Activated CD4-positive, CD25-positive, alpha-beta regulatory T cell treated with anti-CD3 and anti-CD28 coated beads, Interleukin-2, amount 50 U/mL, for 16 hours (primary cell): Measurements from ENCODE around the gene LRTM1.

Experiments
- DNase-seq: peaks from one replicate; pipeline ENCODE4 v3.0.0-alpha.2; 2020; ENCODE audit warnings: low read depth, low spot score

Gene LRTM1

DNA sequence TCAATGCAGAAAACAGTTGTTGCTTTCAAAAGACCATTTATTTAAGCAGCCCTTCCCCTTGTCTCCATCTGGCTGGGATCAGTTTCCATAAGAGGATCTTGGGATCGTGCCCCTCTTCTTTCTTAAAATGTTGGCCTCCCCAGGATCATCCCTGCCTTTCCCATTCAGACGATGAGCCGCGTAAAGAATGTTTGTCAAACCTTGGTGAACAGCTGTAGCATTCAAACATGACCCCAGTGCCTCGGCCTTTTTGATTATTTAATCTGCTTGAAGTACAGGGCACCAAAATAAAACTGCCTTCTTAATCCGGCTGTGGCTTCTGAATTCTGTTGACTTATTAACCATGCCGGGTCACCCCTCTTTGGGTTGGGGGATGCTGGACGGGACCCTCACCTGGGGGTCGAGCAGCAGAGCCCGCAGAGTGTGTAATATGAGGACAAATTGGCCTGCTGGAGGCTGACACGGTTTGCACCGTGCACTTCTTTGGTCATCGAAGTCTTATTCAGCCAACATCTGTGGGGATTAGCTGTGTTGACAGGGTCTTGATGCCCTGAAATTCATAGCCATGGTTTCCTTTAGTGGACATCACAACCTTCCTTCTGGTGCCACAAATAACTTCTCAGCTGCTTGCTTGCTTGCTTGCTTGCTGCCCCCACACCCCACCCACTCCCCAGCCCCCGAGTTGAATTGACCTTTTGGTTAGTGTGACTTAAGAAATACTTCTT is at the start of gene LRTM1:
LRTM1 (minus strand) TSS at position 14 of the 725 bp plus-strand sequence. CDS start 148 bp downstream, outside the sequence.
- DNase-seq, result no peak

GRCh38 chr3:54977439-54977838 is 49.6 kb upstream of the LRTM1 start:
- DNase-seq, result no peak

GRCh38 chr3:54970895-54971294 is 43.0 kb upstream of the LRTM1 start:
- no peak for DNase-seq

DNA sequence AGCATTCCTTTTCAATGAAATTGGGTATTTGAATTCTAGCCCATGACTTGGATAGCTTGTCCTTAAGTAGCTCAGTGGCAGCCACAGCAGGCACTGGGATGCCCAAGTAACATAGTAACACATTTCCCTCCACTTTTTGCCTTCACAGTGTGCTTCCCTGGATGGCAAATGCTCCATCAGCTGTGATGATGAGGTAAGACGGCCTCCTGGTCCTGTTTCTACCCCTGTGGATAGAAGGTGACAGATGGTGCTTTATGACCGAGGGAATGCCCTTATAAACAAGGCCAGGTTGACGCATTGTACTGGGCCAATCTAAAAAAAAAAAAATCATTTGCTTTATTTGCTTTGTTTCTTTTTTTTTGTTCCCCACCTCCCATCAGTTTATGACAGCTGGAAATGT is 41.8 kb upstream of the LRTM1 start:
- DNase-seq, result no peak

DNA sequence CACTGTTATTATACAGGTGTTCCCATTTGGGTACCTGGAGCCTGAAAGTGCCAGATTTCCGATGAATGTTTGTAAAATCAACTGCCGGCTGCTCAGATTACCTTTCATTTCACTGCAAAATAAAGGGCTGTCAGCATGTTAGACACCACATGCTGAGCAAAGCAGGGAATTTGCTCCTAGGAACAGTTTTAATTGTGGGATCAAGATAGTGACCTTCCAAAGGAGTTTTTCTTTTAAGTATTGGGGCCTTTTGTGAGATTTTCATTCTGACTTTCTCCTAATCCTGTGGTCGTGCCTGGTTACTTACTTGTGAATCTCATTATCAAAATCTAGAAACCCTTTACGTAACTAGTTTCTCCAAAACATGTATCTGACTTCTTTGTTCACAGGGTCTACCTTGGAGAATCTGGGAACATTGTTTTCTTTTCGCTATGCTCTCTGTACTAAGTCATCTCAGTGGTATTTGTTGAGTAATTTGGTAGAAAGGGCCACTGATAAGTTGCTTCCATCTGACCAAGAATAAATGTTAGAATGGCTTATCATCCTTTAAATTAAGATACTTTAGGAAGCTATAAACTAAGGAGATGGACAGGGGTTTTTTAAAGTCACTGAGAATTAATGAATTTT is 40.8 kb upstream of the LRTM1 start:
- no peak for DNase-seq

GRCh38 chr3:54967731-54968161 is 39.9 kb upstream of the LRTM1 start:
- no peak for DNase-seq

- DNase-seq, result no peak
These were observed 39.1 kb upstream of the LRTM1 start for GRCh38 chr3:54966979-54967378.

DNA sequence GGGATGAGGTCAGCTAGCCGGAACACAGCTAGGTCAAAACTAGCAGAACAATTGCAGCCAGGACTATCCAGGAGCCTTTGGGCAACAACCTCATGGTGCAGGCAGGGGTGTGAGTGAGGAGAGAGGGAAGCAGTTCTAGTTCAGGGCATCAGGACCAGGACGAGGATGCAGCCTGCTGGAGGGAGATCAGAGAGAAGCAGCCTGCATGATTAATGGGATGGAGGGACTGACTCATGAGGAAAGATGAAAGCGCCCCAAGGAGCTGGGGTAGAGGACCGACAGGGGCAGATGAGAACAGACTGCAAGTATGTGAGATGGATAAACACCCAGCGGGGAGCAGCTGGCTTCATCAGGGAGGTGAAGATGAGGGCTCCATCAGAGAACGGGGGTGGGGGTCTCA is 37.9 kb upstream of the LRTM1 start:
- no peak for DNase-seq

GRCh38 chr3:54964081-54964480 is 36.2 kb upstream of the LRTM1 start:
- DNase-seq, result no peak

DNA sequence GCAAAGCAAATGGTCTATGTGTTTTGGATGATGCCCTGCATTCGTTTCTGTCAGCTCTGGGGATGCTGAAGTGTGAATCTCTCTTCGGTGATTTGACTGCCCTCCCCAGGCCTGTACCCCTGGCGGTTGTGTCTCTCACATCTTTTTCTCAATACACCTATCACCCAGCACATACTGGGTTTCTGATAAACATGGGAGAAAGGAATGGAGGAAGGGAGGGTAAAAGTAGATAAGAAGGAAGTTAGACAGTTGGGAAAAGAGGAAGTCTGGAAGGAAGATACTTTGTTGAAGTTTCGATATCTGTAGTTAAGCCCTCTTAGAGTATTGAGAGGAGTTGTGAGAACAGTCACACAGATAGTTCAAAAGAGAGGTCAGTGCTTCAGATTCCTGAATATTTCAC is 35.8 kb upstream of the LRTM1 start:
- no peak for DNase-seq

DNA sequence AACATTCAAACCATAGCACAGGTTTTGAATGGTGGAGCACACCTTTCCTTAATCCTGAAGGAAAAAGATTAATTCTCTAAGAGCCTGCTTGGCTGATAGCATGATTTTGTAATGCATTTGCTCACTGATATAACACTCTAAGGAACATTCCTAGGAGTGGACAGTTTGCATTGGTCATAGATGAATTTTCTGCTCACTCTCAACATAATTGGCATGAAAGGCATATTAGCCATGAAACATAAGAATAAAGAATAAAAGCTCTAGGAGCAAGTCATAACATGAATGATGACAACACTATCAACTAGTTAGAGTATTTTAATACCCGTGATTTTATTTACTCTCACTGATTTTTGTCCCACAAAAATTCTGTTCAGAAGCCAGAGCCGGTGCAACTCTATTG is 34.3 kb upstream of the LRTM1 start:
- DNase-seq, result no peak

DNA sequence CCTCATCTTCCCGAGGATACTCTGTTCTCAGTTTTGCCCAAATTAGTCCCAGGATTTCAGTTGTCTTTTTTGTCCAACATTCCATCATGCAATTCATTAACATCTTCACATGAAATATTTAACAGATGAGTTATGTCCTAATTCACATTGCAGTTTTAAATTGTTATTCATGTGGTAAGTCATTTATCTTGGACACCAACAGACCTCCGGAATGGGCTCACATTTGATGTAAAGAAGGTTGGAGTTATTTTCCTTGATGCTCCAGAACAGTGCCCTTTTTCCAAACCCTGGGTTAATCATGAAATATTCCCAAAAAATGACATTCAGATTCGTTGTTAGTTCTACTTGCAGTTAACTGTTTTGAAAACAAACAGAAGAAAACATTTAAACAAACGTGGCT is 32.8 kb upstream of the LRTM1 start:
- no peak for DNase-seq

- no peak for DNase-seq
These were observed 32.2 kb upstream of the LRTM1 start for GRCh38 chr3:54960082-54960481.

DNA sequence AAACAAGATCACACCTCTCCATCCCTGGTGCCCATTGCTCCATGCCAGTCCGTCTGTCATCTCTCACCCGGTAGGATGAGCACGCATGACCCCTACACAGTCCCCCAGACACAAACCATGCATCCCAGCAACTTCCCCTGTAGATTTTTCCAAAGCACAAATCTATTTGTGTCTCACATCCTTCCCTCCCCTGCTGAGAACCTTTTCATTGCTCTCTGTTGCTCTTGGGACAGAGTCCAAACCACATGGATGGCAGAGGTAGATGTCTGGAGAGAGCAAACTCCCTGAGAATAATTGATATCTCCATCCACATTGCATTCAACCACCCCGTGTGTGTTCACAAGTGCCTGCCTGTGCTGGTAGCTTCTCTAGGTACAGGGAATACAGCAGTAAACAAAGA is 29.9 kb upstream of the LRTM1 start:
- DNase-seq, result no peak

DNA sequence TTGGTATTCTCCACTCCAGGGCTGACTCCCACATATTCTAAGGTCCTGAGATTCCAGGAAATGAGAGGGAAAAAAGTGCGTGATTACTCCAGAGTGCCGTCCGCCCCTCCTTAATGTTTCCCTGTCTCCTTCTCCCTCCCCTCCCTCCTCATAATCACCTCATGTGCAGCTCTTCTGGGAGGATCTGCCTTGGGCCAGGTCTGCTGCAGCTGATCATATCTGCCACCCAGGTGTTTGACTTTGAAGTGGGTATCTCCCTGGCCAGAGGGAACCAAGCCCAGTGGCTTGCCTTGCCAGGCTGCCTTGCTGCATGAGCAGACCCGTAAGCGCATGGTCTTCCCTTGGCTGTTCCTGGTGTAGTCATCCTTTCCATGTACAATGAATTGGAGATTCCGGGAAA is 28.1 kb upstream of the LRTM1 start:
- no peak for DNase-seq

GRCh38 chr3:54955496-54955895 is 27.6 kb upstream of the LRTM1 start:
- DNase-seq, result no peak

DNA sequence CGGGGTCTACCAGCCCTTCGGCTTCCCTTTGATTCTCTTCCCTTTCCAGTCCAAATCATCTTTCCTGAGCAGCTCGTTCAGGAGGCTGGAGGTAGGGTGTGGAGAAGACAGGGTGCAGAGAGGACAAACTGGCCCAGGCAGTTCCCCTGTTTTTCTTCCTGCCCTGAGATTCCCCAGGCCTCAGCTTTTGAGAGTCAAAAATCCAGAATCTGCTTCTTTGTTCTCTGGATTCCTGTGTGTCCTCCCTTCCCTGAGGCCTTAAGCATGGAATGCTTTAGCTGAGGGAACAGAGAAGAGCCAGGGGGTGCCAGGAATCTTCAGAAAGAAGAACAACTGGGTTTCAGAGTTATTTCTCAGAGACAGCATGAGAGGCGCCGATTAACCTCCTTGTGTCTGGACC is 26.7 kb upstream of the LRTM1 start:
- DNase-seq, result no peak

- DNase-seq, result no peak
These were observed 26.2 kb upstream of the LRTM1 start for GRCh38 chr3:54954022-54954421.

- no peak for DNase-seq
These were observed 23.5 kb upstream of the LRTM1 start for GRCh38 chr3:54951405-54951804.

- no peak for DNase-seq
These were observed 22.6 kb upstream of the LRTM1 start for GRCh38 chr3:54950391-54951003.

DNA sequence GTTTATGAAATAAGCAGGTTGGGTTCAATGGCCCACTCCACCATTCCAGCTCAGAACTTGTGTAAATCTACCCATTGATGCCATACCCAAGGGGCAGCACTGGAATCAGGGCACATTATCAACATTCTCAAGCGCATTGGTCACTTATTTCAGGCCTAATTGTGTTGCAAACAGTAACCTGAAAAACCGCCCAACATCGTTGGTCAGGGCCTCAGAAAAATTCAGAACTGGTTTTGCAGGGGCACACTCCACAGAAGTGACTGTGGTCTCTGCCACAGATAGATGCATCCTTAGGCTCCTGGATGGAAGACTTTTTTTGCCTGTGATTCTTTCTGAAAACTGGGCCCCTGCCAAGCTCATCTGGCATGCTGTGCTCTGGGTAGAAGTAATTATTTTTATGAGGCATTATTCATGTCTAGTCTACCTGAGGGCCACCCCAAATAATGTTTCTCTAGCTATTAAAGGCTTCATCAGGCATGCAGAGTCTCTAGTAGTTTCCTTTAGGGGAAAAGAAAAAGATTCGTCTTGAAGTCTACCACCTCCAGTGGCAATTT is 21.7 kb upstream of the LRTM1 start:
- no peak for DNase-seq

DNA sequence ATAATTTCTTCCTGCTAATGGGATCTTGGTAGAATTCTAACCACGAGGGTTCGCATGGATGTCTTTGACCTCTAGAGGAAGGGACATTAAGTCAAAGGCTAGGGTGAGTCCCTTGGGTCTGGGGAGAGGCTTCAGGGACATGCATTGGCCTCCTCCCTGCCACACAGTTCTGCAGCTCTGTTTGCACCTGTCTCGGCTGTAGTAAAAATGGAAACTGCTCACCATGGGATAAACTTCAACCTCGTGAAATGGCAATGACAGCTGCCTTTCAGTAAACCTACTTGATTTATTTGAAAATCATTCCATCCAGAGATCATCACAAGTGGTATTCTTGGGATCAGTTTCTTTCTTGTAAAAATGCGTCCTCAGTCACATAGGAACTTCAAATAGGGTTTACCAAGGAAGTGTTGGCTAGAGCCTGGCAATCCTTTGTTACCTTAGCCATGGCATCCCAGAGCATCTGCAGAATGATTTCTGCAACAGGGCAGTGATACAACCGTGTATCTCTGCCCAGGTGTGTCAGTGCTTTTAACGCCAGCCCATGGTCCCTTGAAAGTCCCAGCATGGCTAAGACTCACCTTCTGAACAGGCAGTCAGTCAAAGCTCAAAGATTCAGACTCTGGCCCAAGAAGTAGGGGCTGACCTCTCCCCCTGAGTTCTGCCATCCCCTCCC is 14.0 kb upstream of the LRTM1 start:
- no peak for DNase-seq
